Muscle of leg (tissue), 11 donors: ENCODE data around the gene TIMM44. TPM values are rescaled to one million over a fixed set of nuclear protein-coding genes. Genes with fewer than 3 reads are reported as not detected.
"Not testable (repeated sequence)": the region's sequence is repeated elsewhere in the genome, so short reads cannot be mapped to it uniquely, and the experiment has no call there.

ENCODE experiments used
- DNase-seq: peaks from one replicate; pipeline ENCODE4 v3.0.0; 2013
- H3K27ac ChIP-seq: one replicate; pipeline ENCODE4 v1.5.1; 2013; ENCODE audit warnings: mild to moderate bottlenecking, low read length, control low read depth
- H3K27me3 ChIP-seq: one replicate; pipeline ENCODE4 v1.6.1; 2013; ENCODE audit warnings: low read length; ENCODE audit not compliant: control insufficient read depth, insufficient read depth
- H3K36me3 ChIP-seq: one replicate; pipeline ENCODE4 v1.6.1; 2013; ENCODE audit warnings: low read length; ENCODE audit not compliant: control insufficient read depth, insufficient read depth
- H3K4me1 ChIP-seq: one replicate; pipeline ENCODE4 v1.6.1; 2013; ENCODE audit warnings: low read length; ENCODE audit not compliant: control insufficient read depth, insufficient read depth
- H3K4me3 ChIP-seq: one replicate; pipeline ENCODE4 v1.5.1; 2013; ENCODE audit warnings: low read length, control low read depth
- H3K9me3 ChIP-seq: replicated peaks from 2 replicates; pipeline ENCODE4 v1.6.1; 2013; ENCODE audit warnings: low read depth, low read length; ENCODE audit not compliant: control insufficient read depth
- WGBS: methylation state at CpG from one replicate; pipeline ENCODE4 v1.1.5; 2013; ENCODE audit warnings: missing lambda C conversion rate; ENCODE audit not compliant: insufficient coverage; 5-methylcytosine and 5-hydroxymethylcytosine counted together
- polyA plus RNA-seq, 8 donors: library from polyadenylated mRNA; unstranded; fragments of 120-200 nt; gene quantifications; one replicate each; pipeline versions ENCODE4 v1.2.1 to v1.2.3, GENCODE V29; 2013; ENCODE audit warnings: inconsistent platforms in 1 of 8, low replicate concordance in 1 of 8; ENCODE audit not compliant: insufficient read length in 8 of 8, insufficient read depth in 1 of 8
- total RNA-seq: library from RNA; stranded (reverse); fragments of 120-200 nt; gene quantifications from one replicate; pipeline ENCODE4 v1.2.4, GENCODE V29; 2013

TIMM44 gene
- total and polyA plus RNA-seq, 9 donors = 40.5 to 66.3 (median 57.4) TPM

- H3K36me3 ChIP-seq = peaks cover 72% of the 10 kb centered on the region
- H3K27me3 ChIP-seq = no peaks in the 10 kb centered on the region
- H3K4me3 ChIP-seq = no peak overlapping the region
- no peak overlapping the region for H3K27ac ChIP-seq
- WGBS = 78% methylated on average over 11 of the region's 14 CpGs
- H3K4me1 ChIP-seq = peaks cover 2% of the 10 kb centered on the region
- DNase-seq = peak; percentile 0
- H3K9me3 ChIP-seq = no peaks in the 10 kb centered on the region
These were observed 10.1 kb downstream of the TIMM44 start for GRCh38 chr19:7933411-7933810.

GRCh38 chr19:7932930-7933300 lies 10.6 kb downstream of the TIMM44 start:
- Histone ChIP-seq H3K9me3 (no peaks in the 10 kb centered on the region), H3K27ac (no peak overlapping the region), H3K4me1 (peaks cover 2% of the 10 kb centered on the region), H3K4me3 (no peak overlapping the region), H3K27me3 (no peaks in the 10 kb centered on the region), H3K36me3 (peaks cover 69% of the 10 kb centered on the region)
- peak; percentile 0 for DNase-seq
- WGBS = 86% methylated on average over 8 of the region's 10 CpGs

- 92% methylated on average over 19 of the region's 32 CpGs for WGBS
- Histone ChIP-seq H3K36me3 (peaks cover 68% of the 10 kb centered on the region), H3K4me1 (peaks cover 2% of the 10 kb centered on the region), H3K9me3 (no peaks in the 10 kb centered on the region), H3K27ac (no peak overlapping the region), H3K4me3 (no peak overlapping the region), H3K27me3 (no peaks in the 10 kb centered on the region)
- DNase-seq = peak; percentile 1
These were observed 11.1 kb downstream of the TIMM44 start for GRCh38 chr19:7932276-7932929.

GRCh38 chr19:7931221-7932061 lies 12.0 kb downstream of the TIMM44 start:
- Histone ChIP-seq H3K27me3 (no peaks in the 10 kb centered on the region), H3K27ac (no peak overlapping the region), H3K36me3 (peaks cover 68% of the 10 kb centered on the region), H3K4me3 (no peak overlapping the region), H3K9me3 (no peaks in the 10 kb centered on the region), H3K4me1 (peaks cover 12% of the 10 kb centered on the region)
- 84% methylated on average over 22 of the region's 36 CpGs for WGBS
- peak; percentile 5 for DNase-seq

GRCh38 chr19:7930765-7931164 lies 12.7 kb downstream of the TIMM44 start:
- H3K9me3 ChIP-seq = no peaks in the 10 kb centered on the region
- H3K4me3 ChIP-seq = no peak overlapping the region
- 95% methylated on average over 4 of the region's 7 CpGs for WGBS
- H3K4me1 ChIP-seq = peaks cover 15% of the 10 kb centered on the region
- peaks cover 66% of the 10 kb centered on the region for H3K36me3 ChIP-seq
- DNase-seq = peak; percentile 2
- H3K27me3 ChIP-seq = peaks cover 2% of the 10 kb centered on the region
- H3K27ac ChIP-seq = no peak overlapping the region

GRCh38 chr19:7930030-7930429 lies 13.4 kb downstream of the TIMM44 start:
- H3K4me3 ChIP-seq, H3K27me3 ChIP-seq, H3K9me3 ChIP-seq, H3K27ac ChIP-seq: not testable (repeated sequence)
- peak; percentile 4 for DNase-seq
- H3K4me1 ChIP-seq = peaks cover 15% of the 10 kb centered on the region
- peaks cover 59% of the 10 kb centered on the region for H3K36me3 ChIP-seq
- 93% methylated on average over 8 of the region's 11 CpGs for WGBS

- Histone ChIP-seq H3K36me3 (peaks cover 49% of the 10 kb centered on the region), H3K27ac (peak overlapping the region; percentile 15), H3K4me1 (peaks cover 17% of the 10 kb centered on the region), H3K9me3 (no peaks in the 10 kb centered on the region), H3K4me3 (no peak overlapping the region), H3K27me3 (peaks cover 2% of the 10 kb centered on the region)
- 65% methylated on average over 12 of the region's 24 CpGs for WGBS
- peak; percentile 46 for DNase-seq
These were observed 14.4 kb downstream of the TIMM44 start for GRCh38 chr19:7928741-7929701.

GRCh38 chr19:7928334-7928706 lies 15.1 kb downstream of the TIMM44 start:
- WGBS = 69% methylated on average over 4 of the region's 9 CpGs
- peak overlapping the region; percentile 15 for H3K27ac ChIP-seq
- H3K4me1 ChIP-seq = peaks cover 17% of the 10 kb centered on the region
- H3K9me3 ChIP-seq = no peaks in the 10 kb centered on the region
- H3K36me3 ChIP-seq = peaks cover 42% of the 10 kb centered on the region
- H3K4me3 ChIP-seq = no peak overlapping the region
- peak; percentile 25 for DNase-seq
- peaks cover 2% of the 10 kb centered on the region for H3K27me3 ChIP-seq

GRCh38 chr19:7927605-7928333 lies 15.7 kb downstream of the TIMM44 start:
- Histone ChIP-seq H3K9me3 (no peaks in the 10 kb centered on the region), H3K27me3 (peaks cover 2% of the 10 kb centered on the region), H3K4me1 (peaks cover 17% of the 10 kb centered on the region), H3K27ac (no peak overlapping the region), H3K36me3 (peaks cover 41% of the 10 kb centered on the region), H3K4me3 (no peak overlapping the region)
- WGBS = 91% methylated on average over 20 of the region's 23 CpGs
- DNase-seq = no peak
